RWPE2 (cell line): ENCODE measurements around the gene TANC1.

ENCODE experiments used
- ATAC-seq: fragments of 200-7000 bp; cut with Tn5 transposase; 3 replicates; pipeline ENCODE4 v1.9.1; 2021; ENCODE audit warnings: low read depth
- DNase-seq: peaks from one replicate; pipeline ENCODE4 v3.0.0-alpha.2; 2020; ENCODE audit warnings: low spot score
- H3K27ac ChIP-seq: fragments of 450-650 bp; 2 replicates; pipeline ENCODE4 v1.5.1; 2017; ENCODE audit warnings: mild to moderate bottlenecking; ENCODE audit not compliant: poor library complexity, severe bottlenecking
- H3K27me3 ChIP-seq: fragments of 250-450 bp; sonication (Bioruptor Pico); 2 replicates; pipeline ENCODE4 v1.5.1; 2021; ENCODE audit warnings: mild to moderate bottlenecking, moderate library complexity; ENCODE audit not compliant: insufficient read depth, poor library complexity, severe bottlenecking
- H3K36me3 ChIP-seq: fragments of 250-450 bp; sonication (Bioruptor Pico); 2 replicates; pipeline ENCODE4 v1.5.1; 2020; ENCODE audit warnings: low read depth, mild to moderate bottlenecking, moderate library complexity
- H3K4me1 ChIP-seq: fragments of 250-450 bp; sonication (Bioruptor Pico); 2 replicates; pipeline ENCODE4 v1.5.1; 2021; ENCODE audit warnings: mild to moderate bottlenecking, moderate library complexity; ENCODE audit not compliant: insufficient read depth, poor library complexity, severe bottlenecking
- H3K4me3 ChIP-seq: fragments of 250-450 bp; sonication (Bioruptor Pico); 2 replicates; pipeline ENCODE4 v1.5.1; 2021; ENCODE audit warnings: mild to moderate bottlenecking, moderate library complexity; ENCODE audit not compliant: severe bottlenecking
- H3K9me3 ChIP-seq: fragments of 250-450 bp; sonication (Bioruptor Pico); 2 replicates; pipeline ENCODE4 v1.5.1; 2021; ENCODE audit warnings: mild to moderate bottlenecking, moderate library complexity; ENCODE audit not compliant: severe bottlenecking
- TF ChIP-seq, protein P1 (sequence below): fragments of 450-650 bp; IDR thresholded peaks from one replicate; pipeline ENCODE4 v1.5.1; 2017; ENCODE audit warnings: mild to moderate bottlenecking, moderate library complexity; ENCODE audit not compliant: poor library complexity, severe bottlenecking

Gene TANC1

DNA sequence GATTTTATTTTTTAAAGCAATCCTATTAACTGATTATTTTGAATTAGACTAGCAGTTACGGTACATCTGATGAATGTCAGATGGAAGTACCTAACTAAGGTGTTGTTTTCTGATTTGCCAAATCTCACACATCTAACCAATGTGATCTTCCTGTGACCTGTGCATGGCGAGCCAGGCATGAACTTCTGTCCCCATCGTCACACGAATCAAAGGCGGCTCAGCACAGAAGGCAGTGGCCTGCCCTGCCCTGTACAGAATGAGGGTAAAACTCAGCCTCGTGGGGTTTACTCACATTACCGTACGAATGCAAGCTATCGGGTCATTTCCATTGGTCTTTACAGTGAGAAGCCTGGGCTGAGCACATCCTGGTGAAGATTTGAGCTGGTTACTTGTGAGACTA, 230.8 kb downstream of the TANC1 start:
- H3K4me3 ChIP-seq = no peak overlapping the region
- TF ChIP-seq, protein P1, sequence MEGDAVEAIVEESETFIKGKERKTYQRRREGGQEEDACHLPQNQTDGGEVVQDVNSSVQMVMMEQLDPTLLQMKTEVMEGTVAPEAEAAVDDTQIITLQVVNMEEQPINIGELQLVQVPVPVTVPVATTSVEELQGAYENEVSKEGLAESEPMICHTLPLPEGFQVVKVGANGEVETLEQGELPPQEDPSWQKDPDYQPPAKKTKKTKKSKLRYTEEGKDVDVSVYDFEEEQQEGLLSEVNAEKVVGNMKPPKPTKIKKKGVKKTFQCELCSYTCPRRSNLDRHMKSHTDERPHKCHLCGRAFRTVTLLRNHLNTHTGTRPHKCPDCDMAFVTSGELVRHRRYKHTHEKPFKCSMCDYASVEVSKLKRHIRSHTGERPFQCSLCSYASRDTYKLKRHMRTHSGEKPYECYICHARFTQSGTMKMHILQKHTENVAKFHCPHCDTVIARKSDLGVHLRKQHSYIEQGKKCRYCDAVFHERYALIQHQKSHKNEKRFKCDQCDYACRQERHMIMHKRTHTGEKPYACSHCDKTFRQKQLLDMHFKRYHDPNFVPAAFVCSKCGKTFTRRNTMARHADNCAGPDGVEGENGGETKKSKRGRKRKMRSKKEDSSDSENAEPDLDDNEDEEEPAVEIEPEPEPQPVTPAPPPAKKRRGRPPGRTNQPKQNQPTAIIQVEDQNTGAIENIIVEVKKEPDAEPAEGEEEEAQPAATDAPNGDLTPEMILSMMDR = no peak
- H3K36me3 ChIP-seq = peaks cover 65% of the 10 kb centered on the region
- H3K4me1 ChIP-seq = no peaks in the 10 kb centered on the region
- no peak for ATAC-seq
- H3K27ac ChIP-seq = no peak overlapping the region
- DNase-seq = no peak
- H3K9me3 ChIP-seq = no peaks in the 10 kb centered on the region
- H3K27me3 ChIP-seq = no peaks in the 10 kb centered on the region

DNA sequence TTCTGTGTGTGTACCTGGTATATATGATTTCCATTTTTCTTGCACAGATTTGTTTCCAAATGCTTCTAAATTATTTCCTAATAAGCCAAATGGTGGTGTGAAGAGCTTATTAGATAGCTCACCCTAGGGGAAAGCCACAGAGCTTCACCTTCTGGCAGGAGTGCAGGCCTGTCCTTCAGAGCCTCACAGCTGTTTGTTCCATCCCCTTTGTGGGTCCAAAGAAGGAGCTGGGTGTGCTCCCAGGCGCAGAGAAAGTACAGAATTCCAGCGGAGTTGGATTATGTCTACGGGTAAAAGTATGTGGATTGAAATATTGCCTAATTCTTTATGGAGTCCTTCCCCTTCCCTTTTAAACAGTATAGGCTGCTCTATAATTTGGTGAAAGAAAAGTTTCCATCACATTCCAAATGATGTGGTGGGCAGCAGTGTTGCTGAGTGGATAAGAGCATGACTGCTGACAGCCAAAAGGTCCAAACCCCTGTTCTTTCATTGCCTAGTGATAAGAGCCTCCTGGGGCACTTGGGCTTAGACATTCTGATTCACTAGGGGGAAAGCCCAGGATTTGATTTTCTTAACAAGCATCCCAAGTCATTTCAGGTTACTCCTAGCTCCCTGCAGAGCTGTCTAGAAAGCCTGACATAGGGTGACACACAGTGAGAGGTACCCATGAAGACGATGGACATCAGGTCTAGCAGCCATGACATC, 231.5 kb downstream of the TANC1 start:
- Histone ChIP-seq H3K9me3 (no peaks in the 10 kb centered on the region), H3K4me3 (no peak overlapping the region), H3K36me3 (peaks cover 58% of the 10 kb centered on the region), H3K4me1 (no peaks in the 10 kb centered on the region), H3K27ac (no peak overlapping the region), H3K27me3 (no peaks in the 10 kb centered on the region)
- ATAC-seq (no peak), DNase-seq (no peak)
- TF ChIP-seq, protein P1 = no peak

DNA sequence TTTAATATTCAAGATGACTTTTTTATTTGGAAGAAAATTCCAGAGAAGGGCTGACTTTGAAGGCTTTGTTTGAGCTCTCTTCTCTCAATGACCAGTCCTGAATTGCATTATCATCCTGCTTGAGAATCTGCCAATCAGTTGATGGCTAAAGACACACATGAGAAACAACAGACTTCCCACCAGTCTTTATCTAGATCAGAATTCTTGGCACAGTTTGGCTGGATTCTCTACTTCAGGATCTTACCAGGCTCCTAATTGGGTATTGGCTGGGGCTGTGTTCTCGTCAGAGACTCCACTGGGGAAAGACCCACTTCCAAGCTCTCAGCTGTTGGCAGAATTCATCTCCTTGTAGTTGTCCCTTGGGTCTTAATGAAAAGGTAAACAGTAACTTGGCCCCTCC, 232.1 kb downstream of the TANC1 start:
- Histone ChIP-seq H3K27me3 (no peaks in the 10 kb centered on the region), H3K9me3 (no peaks in the 10 kb centered on the region), H3K27ac (no peak overlapping the region), H3K36me3 (peaks cover 58% of the 10 kb centered on the region), H3K4me3 (no peak overlapping the region), H3K4me1 (no peaks in the 10 kb centered on the region)
- TF ChIP-seq, protein P1 = no peak
- no peak for DNase-seq
- no peak for ATAC-seq

DNA sequence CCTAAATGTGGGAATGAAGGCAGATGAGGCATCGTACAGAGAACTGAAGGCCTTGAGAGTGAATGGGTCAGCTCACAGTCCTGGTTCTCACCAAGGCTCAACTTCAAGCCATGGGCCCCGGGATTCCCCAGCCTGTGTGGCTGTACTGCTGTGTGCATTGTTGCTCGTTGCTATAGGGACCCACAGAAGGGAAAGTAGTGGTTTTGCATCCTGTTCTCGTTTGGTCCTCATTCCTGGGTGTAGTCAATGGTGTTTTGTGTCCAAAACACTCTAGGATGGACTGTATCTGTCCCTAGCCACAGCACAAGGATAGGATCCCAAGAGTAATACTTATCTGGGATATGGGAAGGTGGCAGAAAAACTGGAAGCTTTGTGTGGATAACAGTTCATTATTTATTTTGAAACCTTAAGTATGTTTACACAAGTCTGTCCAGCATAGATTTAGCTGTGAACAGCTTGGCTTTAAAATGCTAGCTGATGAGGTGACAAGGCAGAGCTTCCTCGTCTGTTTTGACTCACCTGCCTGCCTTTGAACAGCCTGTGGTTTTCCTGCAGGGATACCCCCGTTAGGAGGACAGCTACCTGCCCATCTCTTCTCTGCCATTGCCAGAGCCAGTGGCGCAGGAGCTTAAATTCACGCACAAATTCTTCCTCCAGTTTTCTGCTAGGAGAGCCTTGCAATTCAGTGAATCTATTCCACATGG, 233.1 kb downstream of the TANC1 start:
- TF ChIP-seq, protein P1 = no peak
- no peaks in the 10 kb centered on the region for H3K9me3 ChIP-seq
- no peak overlapping the region for H3K4me3 ChIP-seq
- peaks cover 52% of the 10 kb centered on the region for H3K36me3 ChIP-seq
- H3K27ac ChIP-seq = no peak overlapping the region
- H3K27me3 ChIP-seq = no peaks in the 10 kb centered on the region
- ATAC-seq (no peak), DNase-seq (no peak)
- H3K4me1 ChIP-seq = no peaks in the 10 kb centered on the region
